HuH-7 (cell line): ENCODE measurements around the gene WWOX.

Experiments used
- DNase-seq: peaks from one replicate; pipeline ENCODE4 v3.0.0; 2011; ENCODE audit warnings: low spot score

Gene WWOX

GRCh38 chr16:78996790-78997189 is 897.3 kb downstream of the WWOX start:
- no peak for DNase-seq

GRCh38 chr16:78998879-78999278 is 899.4 kb downstream of the WWOX start:
- DNase-seq, result no peak

- no peak for DNase-seq
Observed at GRCh38 chr16:79001156-79001967, 901.9 kb downstream of the WWOX start.

DNA sequence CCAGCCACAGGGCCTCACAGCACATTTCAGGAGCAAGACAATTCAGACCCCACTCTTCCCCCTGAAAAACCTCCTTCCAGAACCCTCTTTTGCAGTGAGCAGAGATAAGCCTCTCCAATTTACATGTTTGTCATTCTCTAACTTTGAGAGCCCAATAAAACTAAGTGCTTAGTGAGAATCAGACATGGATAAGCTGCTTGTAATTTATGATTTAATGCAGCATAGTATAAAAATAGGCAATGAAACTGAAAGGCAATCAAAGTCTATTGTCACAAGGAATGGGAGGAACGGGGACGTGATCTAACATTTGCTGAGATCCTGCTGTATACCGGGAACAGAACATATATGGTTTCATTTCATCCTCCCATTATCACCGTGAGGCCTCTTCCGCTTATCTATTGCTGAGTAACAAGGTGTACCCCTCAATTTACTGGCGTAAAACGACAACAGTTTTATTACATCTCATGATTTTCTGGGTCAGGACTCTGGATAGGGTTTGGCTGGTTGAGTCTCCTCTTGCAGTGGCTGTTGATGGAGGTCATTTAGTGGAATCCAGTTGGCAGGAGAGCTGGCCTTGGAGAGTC is 903.7 kb downstream of the WWOX start:
- DNase-seq, result no peak

- DNase-seq, result no peak
Observed at GRCh38 chr16:79004309-79004708, 904.9 kb downstream of the WWOX start.

DNA sequence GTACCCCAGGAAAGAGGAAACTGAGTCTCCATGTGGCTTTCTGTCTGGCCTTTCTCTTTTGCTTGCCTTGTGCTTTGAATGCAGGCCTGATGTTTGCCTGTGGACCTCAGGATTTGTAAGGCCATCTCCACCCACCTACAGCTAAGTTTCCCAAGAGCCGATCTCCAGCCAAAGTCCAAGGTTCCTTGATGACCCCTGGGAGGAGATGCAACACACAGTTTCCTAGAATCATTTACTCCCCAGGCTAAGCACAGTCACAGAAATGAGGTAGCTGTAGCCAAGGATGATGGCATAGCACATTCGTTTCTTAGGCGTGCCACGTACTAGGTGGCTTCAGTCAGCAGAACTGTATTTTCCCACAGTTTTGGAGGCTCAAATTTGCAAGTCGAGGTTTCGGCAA is 905.6 kb downstream of the WWOX start:
- no peak for DNase-seq

DNA sequence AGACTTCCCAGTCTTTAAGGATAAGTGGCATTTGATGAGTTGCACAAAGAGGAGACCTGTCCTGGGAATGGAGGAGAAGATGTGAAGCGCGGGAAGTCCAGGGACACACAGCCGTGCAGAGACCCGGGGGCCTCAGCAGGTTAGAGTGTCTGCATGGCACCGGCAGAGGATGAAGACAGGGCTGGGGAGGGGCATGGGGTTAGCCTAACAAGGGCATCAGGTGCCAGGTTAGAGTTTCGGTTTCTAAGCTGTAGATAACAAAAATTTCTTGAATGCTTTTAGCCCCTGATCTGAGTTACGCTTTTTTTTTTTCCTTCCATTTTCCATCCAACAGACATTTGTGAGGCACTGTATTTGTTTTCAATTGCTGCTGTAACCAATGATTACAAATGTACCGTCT is 906.8 kb downstream of the WWOX start:
- no peak for DNase-seq

DNA sequence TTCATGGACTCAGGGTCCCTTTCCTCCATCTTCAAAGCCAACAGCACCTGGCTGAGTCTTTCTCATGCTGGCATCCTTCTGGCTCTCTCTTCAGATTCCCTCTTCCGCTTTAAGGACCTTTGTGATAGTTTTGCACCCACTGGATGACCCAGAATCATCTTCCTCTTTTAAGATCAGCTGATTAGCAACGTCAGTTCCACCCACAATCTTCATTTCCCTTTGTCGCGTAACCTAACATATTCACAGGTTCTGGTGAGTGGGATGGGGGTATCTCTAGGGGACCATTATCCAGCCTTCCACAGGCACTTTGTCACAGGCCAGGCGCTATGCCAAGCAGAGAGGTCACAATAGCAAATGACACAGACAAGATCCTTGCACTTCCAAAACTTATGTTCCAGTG is 907.3 kb downstream of the WWOX start:
- no peak for DNase-seq

DNA sequence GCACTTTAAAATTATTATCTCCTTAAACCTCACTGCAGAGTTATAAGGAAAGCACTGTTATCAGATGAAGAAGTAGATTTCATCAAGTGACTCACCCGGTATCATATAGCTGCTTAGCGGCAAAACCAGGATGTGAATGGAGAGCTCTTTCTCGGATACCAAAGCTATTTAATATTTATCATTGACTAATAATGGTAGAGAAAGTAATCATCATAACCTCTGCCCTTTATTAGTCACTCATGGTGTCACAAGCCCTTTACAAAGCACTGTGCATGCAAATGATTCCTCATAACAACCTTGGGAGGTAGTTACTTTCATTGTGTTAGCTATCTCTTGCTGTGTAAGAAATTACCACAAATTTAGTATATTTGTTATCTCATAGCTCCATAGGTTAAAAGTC is 908.2 kb downstream of the WWOX start:
- DNase-seq, result no peak

- DNase-seq, result no peak
Observed at GRCh38 chr16:79008036-79008868, 908.8 kb downstream of the WWOX start.

- no peak for DNase-seq
Observed at GRCh38 chr16:79008869-79009179, 909.4 kb downstream of the WWOX start.

DNA sequence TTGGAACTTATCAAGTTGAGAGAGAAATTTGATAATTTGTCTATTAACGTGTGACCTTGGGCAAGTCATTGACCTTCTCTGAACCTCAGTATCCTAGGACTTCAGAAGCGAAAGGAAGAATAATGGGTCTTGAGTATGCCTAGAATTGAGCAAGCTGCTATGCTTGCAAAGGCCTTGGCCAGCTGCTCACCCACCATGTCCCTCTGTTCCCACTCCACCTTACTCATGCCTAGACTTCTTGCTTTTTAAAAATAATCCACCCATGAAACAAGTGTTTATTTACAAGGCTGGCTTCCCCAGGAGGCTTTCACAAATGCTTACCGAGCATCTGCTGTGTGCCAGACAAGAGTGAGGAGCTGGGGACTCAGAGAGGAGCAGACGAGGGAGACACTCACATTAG is 910.4 kb downstream of the WWOX start:
- DNase-seq, result no peak

DNA sequence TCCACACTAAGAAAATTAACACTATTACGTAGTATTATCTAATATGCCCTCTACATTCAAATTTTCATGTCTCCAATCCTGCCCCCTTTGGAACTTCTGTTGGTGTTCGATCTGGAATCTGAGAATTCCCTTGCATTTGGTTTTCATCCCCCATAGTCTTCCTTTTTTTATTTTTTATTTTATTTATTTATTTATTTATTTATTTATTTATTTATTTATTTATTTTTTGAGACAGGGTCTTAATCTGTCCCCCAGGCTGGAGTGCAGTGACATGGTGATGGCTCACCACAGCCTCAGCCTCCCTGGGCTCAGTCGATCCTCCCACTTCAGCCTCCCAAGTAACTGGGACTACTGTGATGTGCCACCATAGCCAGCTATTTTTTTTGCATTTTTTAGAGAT is 911.8 kb downstream of the WWOX start:
- DNase-seq, result no peak

DNA sequence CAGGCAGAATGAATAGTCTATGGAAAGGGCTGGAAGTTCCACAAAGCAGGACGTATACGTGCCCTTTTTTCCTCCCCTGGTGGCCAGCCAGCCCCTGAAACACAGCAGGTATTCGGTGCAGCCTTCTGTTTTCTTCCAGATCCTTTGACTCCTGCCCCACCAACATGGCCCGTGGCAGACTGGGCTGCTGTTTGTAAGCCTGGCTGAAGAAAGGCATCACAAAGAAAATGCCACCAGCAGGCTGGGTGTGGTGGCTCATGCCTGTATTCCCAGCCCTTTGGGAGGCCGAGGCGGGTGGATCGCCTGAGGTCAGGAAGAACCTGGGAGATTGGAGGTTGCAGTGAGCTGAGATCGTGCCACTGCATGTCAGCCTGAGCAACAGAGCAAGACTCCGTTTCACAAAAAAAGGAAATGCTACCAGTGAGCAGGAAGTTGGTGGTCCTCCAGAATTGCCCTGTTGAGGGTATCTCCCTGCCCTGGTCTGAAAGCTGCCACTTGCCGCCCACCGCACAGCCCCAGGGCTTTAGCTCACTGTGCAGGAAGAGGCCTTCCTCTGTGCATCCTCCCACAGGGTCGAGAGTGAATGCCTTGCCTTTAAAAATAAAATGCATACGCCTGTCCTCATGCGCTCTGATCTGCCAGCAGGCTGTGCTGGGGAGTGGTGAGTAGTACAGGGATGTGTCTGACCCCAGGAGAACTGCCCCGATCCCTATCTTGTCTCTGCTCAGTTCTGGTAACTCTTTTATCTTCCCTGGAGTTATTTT is 913.4 kb downstream of the WWOX start:
- DNase-seq, result no peak

DNA sequence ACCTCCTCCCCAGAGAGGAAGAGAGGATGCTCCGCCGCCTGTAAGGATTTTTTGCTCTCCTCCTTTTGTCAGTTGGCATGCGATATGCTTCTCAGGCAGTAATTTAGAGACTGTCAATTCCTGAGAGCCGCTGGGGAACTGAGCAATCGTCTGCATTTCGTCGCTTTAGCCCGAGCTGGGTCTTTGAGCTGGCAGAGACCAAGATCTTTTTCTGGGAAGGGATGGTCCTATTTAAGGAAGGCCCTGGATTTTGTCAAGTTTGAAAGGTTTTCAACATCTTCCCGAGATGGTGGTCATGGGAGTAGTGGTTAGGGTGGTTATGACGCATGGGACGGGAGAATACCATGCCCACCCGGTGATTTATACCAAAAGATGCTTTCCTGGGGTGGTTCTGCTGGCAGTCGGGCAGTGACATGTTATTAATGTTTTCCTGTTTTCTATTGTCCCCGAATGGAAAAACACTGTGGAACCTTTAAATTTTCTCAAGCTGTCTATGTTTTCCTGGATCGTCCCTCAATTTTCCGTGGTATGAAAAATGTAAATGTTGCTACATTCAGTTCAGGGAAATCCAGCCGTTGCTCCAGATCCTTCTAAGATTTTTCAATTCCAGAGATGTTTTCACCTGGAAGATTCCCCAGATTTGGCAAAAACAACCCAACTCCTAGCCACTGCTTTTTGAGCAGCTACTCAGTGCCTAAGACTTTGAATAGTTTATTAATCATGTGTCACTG is 914.6 kb downstream of the WWOX start:
- DNase-seq, result no peak

DNA sequence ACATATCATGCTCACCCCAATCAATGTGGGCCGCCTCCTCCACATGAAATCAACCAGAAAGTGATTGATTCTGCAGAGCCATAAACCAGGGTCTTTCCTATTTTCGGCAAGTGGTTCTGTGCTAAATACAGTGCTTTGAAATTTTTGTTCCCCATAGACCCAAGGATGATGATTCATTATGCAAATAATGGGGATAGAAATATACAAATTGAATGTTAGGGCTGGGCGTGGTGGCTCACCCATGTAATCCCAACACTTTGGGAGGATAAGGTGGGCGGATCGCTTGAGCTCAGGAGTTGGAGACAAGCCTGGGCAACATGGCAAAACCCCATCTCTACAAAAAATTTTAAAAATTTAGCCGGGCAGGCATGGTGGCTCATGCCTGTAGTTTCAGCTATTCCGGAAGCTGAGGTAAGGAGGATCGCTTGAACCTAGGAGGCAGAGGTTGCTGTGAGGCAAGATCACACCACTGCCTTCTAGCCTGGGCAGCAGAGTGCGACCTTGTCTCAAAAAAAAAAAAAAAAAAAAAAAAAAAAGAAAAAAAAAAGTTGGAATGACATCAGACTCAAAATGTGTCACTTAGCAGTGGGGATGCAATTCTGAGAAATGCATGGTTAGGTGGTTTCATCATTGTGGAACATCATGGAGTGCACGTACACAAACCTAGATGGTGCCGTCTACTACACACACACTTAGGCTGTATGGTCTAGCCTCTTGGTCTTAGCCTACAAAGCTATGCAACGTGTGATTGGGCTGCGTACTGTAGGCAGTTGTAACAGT is 919.4 kb downstream of the WWOX start:
- DNase-seq, result no peak

GRCh38 chr16:79019431-79019830 is 920.0 kb downstream of the WWOX start:
- DNase-seq, result no peak

DNA sequence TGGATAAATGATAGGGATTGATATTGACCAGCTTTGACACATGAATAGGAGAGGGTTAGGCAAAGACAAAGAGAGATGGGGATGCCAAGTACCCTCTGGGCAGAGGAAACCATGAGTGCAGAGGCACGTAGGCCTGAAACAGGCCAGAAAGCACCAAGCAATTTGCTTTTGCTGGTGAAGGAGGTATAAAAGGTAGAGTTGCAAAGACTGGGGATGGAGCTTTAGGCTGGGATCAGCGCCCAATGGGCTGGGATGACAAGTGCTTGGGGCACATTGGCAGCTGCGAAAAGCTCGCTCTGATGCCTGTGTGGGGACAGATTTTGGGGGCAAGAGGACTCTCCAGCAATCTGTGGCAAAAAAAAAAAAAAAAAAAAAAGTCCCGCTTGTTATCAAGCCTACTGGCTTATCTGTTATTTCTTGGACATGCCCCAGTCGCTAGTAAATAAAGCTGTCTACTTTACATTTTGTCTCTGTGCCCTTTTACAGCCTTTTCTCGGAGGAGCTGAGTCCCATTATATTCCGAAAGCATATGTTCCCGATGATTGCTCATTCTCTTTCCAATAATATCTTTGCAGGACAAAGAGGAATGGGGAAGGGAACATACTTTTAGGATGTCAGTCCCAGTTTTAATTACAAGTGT is 922.7 kb downstream of the WWOX start:
- DNase-seq, result no peak

GRCh38 chr16:79026117-79026516 is 926.7 kb downstream of the WWOX start:
- no peak for DNase-seq

DNA sequence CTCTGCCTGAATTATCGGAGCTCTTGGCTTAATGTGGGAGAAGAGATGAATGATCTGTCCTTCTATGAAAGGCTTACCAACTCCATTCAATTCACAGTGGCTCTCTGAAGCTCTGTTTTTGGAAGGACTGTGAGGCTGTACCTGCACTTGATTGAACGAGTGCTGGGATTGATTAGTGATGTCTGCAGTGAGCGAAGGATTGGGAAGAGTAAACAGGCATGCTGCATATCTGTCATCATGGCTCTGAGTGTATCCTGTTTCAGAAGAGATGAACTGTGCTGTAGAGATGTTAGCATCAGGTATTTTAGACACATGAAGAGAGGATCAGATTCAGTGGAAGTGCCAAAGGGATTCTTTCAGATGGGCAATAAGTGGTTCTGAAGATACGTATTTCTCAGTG is 937.1 kb downstream of the WWOX start:
- DNase-seq, result no peak
